Rectal smooth muscle tissue (tissue), 1 donor: Measurements from ENCODE around the gene MTHFD2L.
"Not testable (repeated sequence)": the region's sequence is repeated elsewhere in the genome, so short reads cannot be mapped to it uniquely, and the experiment has no call there.

Experiments used
- H3K27ac ChIP-seq: one replicate; pipeline ENCODE4 v1.7.0; 2013; ENCODE audit warnings: low read depth, low read length, inconsistent platforms
- H3K27me3 ChIP-seq: one replicate; pipeline ENCODE4 v1.7.0; 2013; ENCODE audit warnings: low read length; ENCODE audit not compliant: control insufficient read depth, insufficient read depth
- H3K36me3 ChIP-seq: one replicate; pipeline ENCODE4 v1.7.0; 2013; ENCODE audit warnings: low read length; ENCODE audit not compliant: control insufficient read depth, insufficient read depth
- H3K4me1 ChIP-seq: one replicate; pipeline ENCODE4 v1.7.0; 2013; ENCODE audit warnings: low read length; ENCODE audit not compliant: control insufficient read depth, insufficient read depth
- H3K4me3 ChIP-seq: one replicate; pipeline ENCODE4 v1.7.0; 2013; ENCODE audit warnings: low read length
- H3K9ac ChIP-seq: one replicate; pipeline ENCODE4 v1.7.0; 2013; ENCODE audit warnings: low read length

Gene MTHFD2L

GRCh38 chr4:74118600-74119338 lies 39.1 kb upstream of the MTHFD2L start:
- H3K36me3 ChIP-seq = no peaks in the 10 kb centered on the region
- no peak overlapping the region for H3K4me3 ChIP-seq
- H3K27me3 ChIP-seq = no peaks in the 10 kb centered on the region
- no peak overlapping the region for H3K9ac ChIP-seq
- H3K27ac ChIP-seq = no peak overlapping the region
- peaks cover 5% of the 10 kb centered on the region for H3K4me1 ChIP-seq

GRCh38 chr4:74120086-74120485 lies 37.8 kb upstream of the MTHFD2L start:
- H3K27ac ChIP-seq = no peak overlapping the region
- peaks cover 5% of the 10 kb centered on the region for H3K4me1 ChIP-seq
- no peak overlapping the region for H3K4me3 ChIP-seq

GRCh38 chr4:74121643-74122579 lies 36.0 kb upstream of the MTHFD2L start:
- Histone ChIP-seq H3K36me3 (no peaks in the 10 kb centered on the region), H3K27ac (no peak overlapping the region), H3K27me3 (no peaks in the 10 kb centered on the region), H3K9ac (no peak overlapping the region), H3K4me1 (peaks cover 5% of the 10 kb centered on the region), H3K4me3 (no peak overlapping the region)

More at GRCh38 chr4:74120086-74120485, 37.8 kb upstream of the MTHFD2L start:
- Histone ChIP-seq H3K27me3 (no peaks in the 10 kb centered on the region), H3K36me3 (no peaks in the 10 kb centered on the region), H3K9ac (no peak overlapping the region)

GRCh38 chr4:74123065-74123728 lies 34.7 kb upstream of the MTHFD2L start:
- Histone ChIP-seq H3K27me3 (no peaks in the 10 kb centered on the region), H3K9ac (no peak overlapping the region), H3K27ac (no peak overlapping the region), H3K36me3 (no peaks in the 10 kb centered on the region), H3K4me1 (no peaks in the 10 kb centered on the region), H3K4me3 (no peak overlapping the region)

GRCh38 chr4:74125029-74125428 lies 32.9 kb upstream of the MTHFD2L start:
- H3K9ac ChIP-seq = no peak overlapping the region
- no peaks in the 10 kb centered on the region for H3K4me1 ChIP-seq
- H3K27ac ChIP-seq = no peak overlapping the region
- H3K36me3 ChIP-seq = no peaks in the 10 kb centered on the region
- no peak overlapping the region for H3K4me3 ChIP-seq
- H3K27me3 ChIP-seq = no peaks in the 10 kb centered on the region

- Histone ChIP-seq H3K4me1 (no peaks in the 10 kb centered on the region), H3K36me3 (no peaks in the 10 kb centered on the region), H3K27me3 (no peaks in the 10 kb centered on the region), H3K9ac (no peak overlapping the region), H3K4me3 (no peak overlapping the region), H3K27ac (no peak overlapping the region)
These were observed 30.2 kb upstream of the MTHFD2L start for GRCh38 chr4:74127745-74128144.

- H3K4me1 ChIP-seq, H3K27me3 ChIP-seq, H3K9ac ChIP-seq, H3K27ac ChIP-seq, H3K4me3 ChIP-seq, H3K36me3 ChIP-seq: not testable (repeated sequence)
These were observed 27.1 kb upstream of the MTHFD2L start for GRCh38 chr4:74130843-74131242.

GRCh38 chr4:74132188-74132587 lies 25.7 kb upstream of the MTHFD2L start:
- not testable (repeated sequence) for H3K27me3 ChIP-seq, H3K9ac ChIP-seq, H3K4me3 ChIP-seq, H3K27ac ChIP-seq, H3K4me1 ChIP-seq, H3K36me3 ChIP-seq

GRCh38 chr4:74132944-74133343 lies 25.0 kb upstream of the MTHFD2L start:
- Histone ChIP-seq H3K27ac (no peak overlapping the region), H3K36me3 (no peaks in the 10 kb centered on the region), H3K27me3 (no peaks in the 10 kb centered on the region), H3K4me1 (no peaks in the 10 kb centered on the region), H3K9ac (no peak overlapping the region), H3K4me3 (no peak overlapping the region)

GRCh38 chr4:74133786-74134499 lies 24.0 kb upstream of the MTHFD2L start:
- H3K4me3 ChIP-seq = no peak overlapping the region
- H3K27me3 ChIP-seq = no peaks in the 10 kb centered on the region
- no peaks in the 10 kb centered on the region for H3K36me3 ChIP-seq
- H3K27ac ChIP-seq = no peak overlapping the region
- H3K9ac ChIP-seq = no peak overlapping the region
- no peaks in the 10 kb centered on the region for H3K4me1 ChIP-seq

GRCh38 chr4:74134500-74134852 lies 23.4 kb upstream of the MTHFD2L start:
- H3K27me3 ChIP-seq = no peaks in the 10 kb centered on the region
- no peak overlapping the region for H3K4me3 ChIP-seq
- no peak overlapping the region for H3K9ac ChIP-seq
- no peak overlapping the region for H3K27ac ChIP-seq
- no peaks in the 10 kb centered on the region for H3K36me3 ChIP-seq
- no peaks in the 10 kb centered on the region for H3K4me1 ChIP-seq

- Histone ChIP-seq H3K36me3 (no peaks in the 10 kb centered on the region), H3K27me3 (no peaks in the 10 kb centered on the region), H3K4me3 (no peak overlapping the region), H3K27ac (no peak overlapping the region), H3K4me1 (no peaks in the 10 kb centered on the region), H3K9ac (no peak overlapping the region)
These were observed 11.3 kb upstream of the MTHFD2L start for GRCh38 chr4:74146581-74147129.
